Stimulated activated CD8-positive, alpha-beta memory T cell treated with anti-CD3 and anti-CD28 coated beads, Interleukin-12 subunit alpha, Interleukin-12 subunit beta, amount 100 ng/mL, for 4 hours (primary cell): ENCODE measurements around the gene RARA.
A peak's percentile ranks its signal among the peaks of the same experiment; 100 is the strongest.

Experiments used
- DNase-seq: peaks from one replicate; pipeline ENCODE4 v3.0.0-alpha.2; 2020; ENCODE audit warnings: low read depth

RARA gene

GRCh38 chr17:40309031-40309948, at the start of gene RARA:
TSS of gene RARA (plus strand) at chr17:40309180. CDS start at chr17:40331219, 22,039 bp downstream.
- DNase-seq: no peak

GRCh38 chr17:40259505-40259904, 49.5 kb upstream of the RARA start:
- DNase-seq: no peak

DNA sequence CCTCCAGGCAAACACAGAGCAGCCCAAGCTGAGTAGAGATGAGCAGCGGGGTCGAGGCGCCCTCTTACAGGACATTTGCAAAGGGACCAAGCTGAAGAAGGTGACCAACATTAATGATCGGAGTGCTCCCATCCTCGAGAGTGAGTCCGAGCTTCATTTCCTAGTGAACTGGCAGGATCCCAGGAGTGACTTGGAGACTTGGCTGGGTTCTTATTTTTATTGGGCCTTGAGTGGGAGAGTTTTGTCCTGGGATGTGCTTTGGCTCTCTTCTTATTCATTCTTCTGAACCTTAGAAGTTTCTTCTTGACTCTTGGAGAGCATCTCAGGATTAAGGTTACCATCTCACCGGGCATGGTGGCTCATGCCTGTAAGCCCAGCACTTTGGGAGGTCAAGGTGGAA, 48.5 kb upstream of the RARA start:
- DNase-seq: no peak

DNA sequence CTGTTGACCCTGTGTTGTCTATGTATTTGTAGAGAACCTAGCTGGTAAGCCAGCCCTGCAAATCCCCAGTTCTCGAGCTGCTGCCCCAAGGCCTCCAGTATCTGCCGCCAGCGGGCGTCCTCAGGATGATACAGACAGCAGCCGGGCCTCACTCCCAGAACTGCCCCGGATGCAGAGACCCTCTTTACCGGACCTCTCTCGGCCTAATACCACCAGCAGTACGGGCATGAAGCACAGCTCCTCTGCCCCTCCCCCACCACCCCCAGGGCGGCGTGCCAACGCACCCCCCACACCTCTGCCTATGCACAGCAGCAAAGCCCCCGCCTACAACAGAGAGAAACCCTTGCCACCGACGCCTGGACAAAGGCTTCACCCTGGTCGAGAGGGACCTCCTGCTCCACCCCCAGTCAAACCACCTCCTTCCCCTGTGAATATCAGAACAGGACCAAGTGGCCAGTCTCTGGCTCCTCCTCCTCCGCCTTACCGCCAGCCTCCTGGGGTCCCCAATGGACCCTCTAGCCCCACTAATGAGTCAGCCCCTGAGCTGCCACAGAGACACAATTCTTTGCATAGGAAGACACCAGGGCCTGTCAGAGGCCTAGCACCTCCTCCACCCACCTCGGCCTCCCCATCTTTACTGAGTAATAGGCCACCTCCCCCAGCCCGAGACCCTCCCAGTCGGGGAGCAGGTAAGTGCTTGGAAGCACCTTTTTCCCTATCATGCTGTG, 44.4 kb upstream of the RARA start:
- no peak for DNase-seq

DNA sequence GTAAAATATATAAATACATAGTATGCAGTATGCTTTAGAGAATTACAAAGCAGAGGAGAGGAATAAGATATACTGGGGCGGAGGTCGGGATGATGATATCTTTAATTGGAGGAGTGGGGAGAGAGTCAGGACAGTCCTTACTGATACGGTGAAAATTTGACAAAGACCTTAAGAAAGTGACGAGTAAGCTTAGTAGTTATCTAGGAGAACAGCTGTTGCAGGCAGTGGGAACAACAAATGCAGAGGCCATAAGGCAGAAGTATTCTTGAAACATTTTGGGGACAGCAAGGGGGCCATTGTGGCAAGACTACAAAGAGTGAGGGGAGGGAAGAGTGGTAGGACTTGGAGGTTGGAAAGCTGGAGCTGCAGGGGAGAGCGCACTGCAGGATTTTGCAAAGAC, 43.6 kb upstream of the RARA start:
- no peak for DNase-seq

DNA sequence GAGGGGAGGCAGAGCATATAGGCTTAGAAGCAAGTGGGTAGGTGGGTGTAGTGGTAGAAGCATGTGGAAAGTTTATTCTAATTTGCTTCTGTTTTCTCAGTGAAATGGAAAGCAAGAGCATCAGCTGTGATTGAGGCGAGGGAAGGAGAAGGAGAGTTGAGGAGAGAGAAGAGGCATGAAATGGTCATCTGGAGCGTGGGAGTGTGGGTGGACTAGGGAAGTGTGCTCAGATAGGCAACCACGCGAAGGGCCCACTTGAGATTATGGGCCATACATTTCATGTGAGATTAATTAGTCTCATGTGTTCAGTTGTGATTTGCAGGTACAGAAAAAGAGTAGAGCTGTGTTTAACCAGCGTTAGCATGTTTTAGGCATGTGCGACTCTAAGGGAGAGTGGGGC, 42.1 kb upstream of the RARA start:
- DNase-seq: no peak

DNA sequence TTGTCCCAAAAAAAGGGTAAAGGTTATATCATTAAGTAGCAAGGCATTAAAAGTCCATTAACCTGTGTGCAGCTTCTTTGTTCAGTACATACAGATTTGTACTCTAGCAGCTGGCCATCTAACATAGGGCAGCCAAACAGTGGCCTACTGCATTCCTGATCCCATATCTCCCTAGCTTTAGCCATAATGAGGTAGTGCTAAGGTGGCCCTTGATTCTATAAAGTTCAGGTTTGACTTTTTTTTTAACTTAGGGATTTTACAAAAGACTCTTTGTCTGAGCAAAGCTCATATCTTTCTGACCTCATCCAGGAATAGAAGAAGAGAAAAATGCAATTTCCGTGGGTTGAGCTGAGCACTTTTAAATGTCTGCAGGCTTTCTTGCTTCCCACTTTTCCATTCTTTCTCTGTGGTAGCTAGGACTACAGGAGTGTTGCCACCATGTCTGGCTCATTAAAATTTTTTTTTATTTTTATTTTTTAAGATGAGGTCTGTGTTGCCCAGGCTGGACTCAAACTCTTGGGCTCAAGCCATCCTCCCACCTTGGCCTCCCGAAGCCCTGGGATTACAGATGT, 40.8 kb upstream of the RARA start:
- DNase-seq: no peak

GRCh38 chr17:40278414-40278813, 30.6 kb upstream of the RARA start:
- no peak for DNase-seq

DNA sequence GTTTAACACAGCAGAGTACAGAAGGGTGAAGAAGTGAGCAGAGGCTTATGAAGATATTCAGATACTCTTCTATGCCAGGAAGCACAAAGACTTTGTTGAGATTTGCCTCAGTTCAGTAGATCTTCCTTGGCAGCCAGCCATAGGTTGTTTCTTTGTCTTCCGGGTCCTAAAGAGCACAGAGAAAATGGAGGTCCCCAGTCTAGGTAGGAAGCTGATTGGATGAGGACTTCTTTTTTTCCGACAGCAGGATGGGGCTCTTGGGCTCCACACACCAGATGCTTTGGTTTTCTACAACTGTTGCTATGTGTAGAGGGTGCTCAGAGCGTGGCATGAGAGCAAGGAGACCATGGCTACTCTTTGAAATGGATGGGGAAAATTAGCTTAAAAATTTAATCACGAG, 29.6 kb upstream of the RARA start:
- DNase-seq: no peak

- no peak for DNase-seq
Measured at GRCh38 chr17:40281663-40282062, 27.3 kb upstream of the RARA start.

DNA sequence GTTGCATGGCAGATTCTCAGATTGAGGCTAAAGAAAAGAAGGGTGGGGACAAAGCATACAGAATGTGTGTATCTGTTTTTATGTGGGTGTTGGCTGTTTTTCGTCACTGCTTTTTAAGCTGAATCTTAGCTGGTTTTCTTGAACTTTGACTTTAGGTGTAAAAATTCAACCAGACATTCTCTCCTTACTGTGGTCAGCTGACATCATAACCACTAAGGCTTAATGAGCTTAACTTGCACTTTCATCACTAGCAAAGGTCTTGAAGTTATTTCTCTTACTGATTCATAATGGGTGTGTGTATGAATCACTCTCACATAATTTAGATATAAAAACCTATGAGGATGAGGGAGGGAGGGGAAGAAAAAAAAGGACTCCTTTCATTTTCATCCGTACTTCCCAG, 25.3 kb upstream of the RARA start:
- no peak for DNase-seq

GRCh38 chr17:40284085-40284713, 24.8 kb upstream of the RARA start:
- no peak for DNase-seq

DNA sequence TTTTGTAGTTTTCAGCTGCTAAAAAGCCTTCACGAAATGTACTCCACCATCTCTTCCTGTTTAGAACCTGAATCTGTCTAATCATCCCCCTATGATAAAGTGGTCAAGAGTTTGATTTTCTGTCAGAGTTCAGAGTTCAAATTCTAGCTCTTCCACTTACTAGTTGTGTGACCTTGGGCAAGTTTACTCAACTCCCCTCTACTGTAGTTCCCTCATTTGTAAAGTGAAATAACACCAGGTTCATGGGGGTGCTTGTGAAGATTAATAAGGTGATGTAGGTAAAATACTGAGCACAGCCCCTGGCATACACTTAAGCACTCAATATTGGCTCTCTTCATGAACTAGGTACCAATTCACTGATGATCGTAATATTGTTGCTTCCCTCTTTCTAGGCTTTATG, 22.5 kb upstream of the RARA start:
- no peak for DNase-seq

GRCh38 chr17:40287159-40287493, 21.9 kb upstream of the RARA start:
- no peak for DNase-seq

- DNase-seq: peak; percentile 97
Measured at GRCh38 chr17:40287494-40288369, 21.2 kb upstream of the RARA start, which contains the start of gene CDC6. TSS of gene CDC6 (plus strand) at chr17:40287879. CDS start at chr17:40289421, 1,542 bp downstream.

DNA sequence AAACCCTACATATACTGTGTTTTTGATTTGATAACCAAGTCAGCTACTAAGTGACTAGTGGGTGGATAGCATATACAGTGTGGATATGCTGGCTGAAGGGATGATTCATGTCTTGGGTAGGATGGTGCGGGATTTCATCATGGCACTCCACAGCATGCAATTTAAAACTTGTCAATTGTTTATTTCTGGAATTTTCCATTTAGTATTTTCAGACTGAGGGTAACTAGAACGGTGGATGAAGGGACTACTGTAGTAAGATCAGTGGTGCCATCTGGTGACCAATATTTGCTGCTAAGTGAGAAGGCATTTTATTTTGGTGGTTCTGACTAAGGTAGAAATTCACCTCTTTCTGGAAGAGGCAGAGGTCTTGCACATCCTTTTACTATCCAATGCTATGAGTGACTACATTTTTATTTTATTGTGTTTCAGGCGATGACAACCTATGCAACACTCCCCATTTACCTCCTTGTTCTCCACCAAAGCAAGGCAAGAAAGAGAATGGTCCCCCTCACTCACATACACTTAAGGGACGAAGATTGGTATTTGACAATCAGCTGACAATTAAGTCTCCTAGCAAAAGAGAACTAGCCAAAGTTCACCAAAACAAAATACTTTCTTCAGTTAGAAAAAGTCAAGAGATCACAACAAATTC, 18.2 kb upstream of the RARA start:
- no peak for DNase-seq

- DNase-seq: no peak
Measured at GRCh38 chr17:40291281-40291664, 17.7 kb upstream of the RARA start.

GRCh38 chr17:40293363-40293762, 15.6 kb upstream of the RARA start:
- DNase-seq: no peak

- no peak for DNase-seq
Measured at GRCh38 chr17:40295488-40296436, 13.2 kb upstream of the RARA start.

DNA sequence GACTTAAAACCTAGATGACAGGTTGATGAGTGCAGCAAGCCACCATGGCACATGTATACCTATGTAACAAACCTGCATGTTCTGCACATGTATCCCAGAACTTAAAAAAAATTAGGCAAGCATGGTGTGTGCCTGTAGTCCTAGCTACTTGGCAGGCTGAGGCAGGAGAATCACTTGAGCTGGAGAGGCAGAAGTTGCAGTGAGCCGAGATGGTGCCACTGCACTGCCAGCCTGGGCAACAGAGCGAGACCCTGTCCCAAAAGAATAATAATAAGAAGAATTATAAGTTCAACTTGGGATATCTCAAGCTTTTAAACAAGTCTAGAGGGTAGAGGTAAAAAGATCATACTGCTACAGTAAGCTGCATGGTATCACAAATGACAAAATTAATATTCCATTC, 11.5 kb upstream of the RARA start:
- no peak for DNase-seq
